ENCODE data around the gene HNRNPA0. TPM values are rescaled to one million over a fixed set of nuclear protein-coding genes. Genes with fewer than 3 reads are reported as not detected.

Gene HNRNPA0
- polyA plus RNA-seq, 1 of the 3 experiments (the other 2 are of a cell fraction) = 24.9 TPM

- H3K9me3 ChIP-seq = 0 out of 2 replicates have a peak, but pooled peaks cover 4% of the 10 kb centered on the region
- no peak overlapping the region for H3K9ac ChIP-seq
- H2AFZ ChIP-seq (ENCODE audit: low read depth) = no peak overlapping the region
- H3K36me3 ChIP-seq (replicated peaks in 1 of 2; ENCODE audit: control insufficient read depth in 1 of 2, insufficient read depth in 2 of 2, low read length in 1 of 2) = peaks cover 0 to 4% of the 10 kb centered on the region in 2 experiments
- H3K27ac ChIP-seq (ENCODE audit: low read depth in 2 of 2, low read length in 1 of 2) = no peak overlapping the region
- TF ChIP-seq GATA2 (CRISPR knock-in tag; IDR thresholded peaks at IDR 0.05) = no peak
- no peak for TF ChIP-seq REST (IDR thresholded peaks at IDR 0.05; ENCODE audit: low read depth, low read length)
- TF ChIP-seq JUND (IDR thresholded peaks at IDR 0.05) = no peak
- TF ChIP-seq USF1 (IDR thresholded peaks at IDR 0.05; ENCODE audit: borderline replicate concordance, low read depth) = no peak
- TF ChIP-seq FOXM1 (IDR thresholded peaks at IDR 0.05; ENCODE audit: low read depth) = no peak
- no peak for TF ChIP-seq TCF12 (IDR thresholded peaks at IDR 0.05)
- TF ChIP-seq SIN3A (IDR thresholded peaks at IDR 0.05; ENCODE audit: borderline replicate concordance, low read depth, low read length) = no peak
- no peak for TF ChIP-seq YY1 (IDR thresholded peaks at IDR 0.05; ENCODE audit: low read depth)
- no peak for TF ChIP-seq CTCF (IDR thresholded peaks at IDR 0.05)
- TF ChIP-seq TAF1 (IDR thresholded peaks at IDR 0.05; ENCODE audit: borderline replicate concordance, low read depth, low read length) = no peak
- TF ChIP-seq MAX (IDR thresholded peaks at IDR 0.05; ENCODE audit: low read depth) = no peak
- no peak for TF ChIP-seq POLR2AphosphoS5 (IDR thresholded peaks at IDR 0.05; ENCODE audit: low read depth, low read length)
- 89% methylated on average over 1 of the region's 1 CpG for WGBS (ENCODE audit: low lambda C conversion rate)
- POLR2A ChIA-PET = no interaction called here
- peaks cover 0 to 14% of the 10 kb centered on the region in 2 experiments; a peak in 2 of 4 replicates for H3K4me1 ChIP-seq (ENCODE audit: control insufficient read depth in 1 of 2, insufficient read depth in 2 of 2, low read depth in 1 of 2, low read length in 1 of 2)
- no peak overlapping the region for H3K4me3 ChIP-seq (ENCODE audit: low read depth in 2 of 2, low read length in 1 of 2)
- DNase-seq = no peak
- no peaks in the 10 kb centered on the region for H3F3A ChIP-seq (replicated peaks; ENCODE audit: insufficient read depth)
- H3K9me2 ChIP-seq = no peaks in the 10 kb centered on the region
- H3K79me2 ChIP-seq (ENCODE audit: insufficient read depth) = no peaks in the 10 kb centered on the region
- CTCF ChIA-PET = interaction anchor here (0.7 to 22.5 kb wide), 21 partner anchors 9 to 416 kb away, joined by 3 to 407 read pairs (median 4); no protein-coding TSS in a partner anchor
- no peak overlapping the region for H3K4me2 ChIP-seq
- no peaks in the 10 kb centered on the region for H4K20me1 ChIP-seq (ENCODE audit: insufficient read depth)
- H3K27me3 ChIP-seq (ENCODE audit: insufficient read depth) = no peaks in the 10 kb centered on the region
Measured at GRCh38 chr5:137736496-137736895, 17.7 kb downstream of the HNRNPA0 start.

Measured in SK-N-SH (cell line).